ENCODE data around the gene TNS1.

The TNS1 gene

GRCh38 chr2:218009231-218009630, 6.4 kb upstream of the TNS1 start:
- no peak for DNase-seq (ENCODE audit: low read depth, low spot score)
- Histone ChIP-seq H3K36me3 (ENCODE audit: insufficient read depth, low read length) (peaks cover 8% of the 10 kb centered on the region), H3K9me3 (ENCODE audit: low read depth, low read length) (no peaks in the 10 kb centered on the region), H3K4me3 (peak overlapping the region; percentile 91), H3K27ac (peak overlapping the region; percentile 93), H3K9ac (ENCODE audit: insufficient read length) (peak overlapping the region; percentile 78)
- TF ChIP-seq FOXP2 (optimal IDR thresholded peaks at IDR 0.05; ENCODE audit: control extremely low read depth, extremely low read length, insufficient read depth) (no peak), EZH2 (IDR thresholded peaks at IDR 0.05) (no peak), POLR2AphosphoS5 (IDR thresholded peaks at IDR 0.05; ENCODE audit: borderline replicate concordance, low read depth, low read length) (no peak)

DNA sequence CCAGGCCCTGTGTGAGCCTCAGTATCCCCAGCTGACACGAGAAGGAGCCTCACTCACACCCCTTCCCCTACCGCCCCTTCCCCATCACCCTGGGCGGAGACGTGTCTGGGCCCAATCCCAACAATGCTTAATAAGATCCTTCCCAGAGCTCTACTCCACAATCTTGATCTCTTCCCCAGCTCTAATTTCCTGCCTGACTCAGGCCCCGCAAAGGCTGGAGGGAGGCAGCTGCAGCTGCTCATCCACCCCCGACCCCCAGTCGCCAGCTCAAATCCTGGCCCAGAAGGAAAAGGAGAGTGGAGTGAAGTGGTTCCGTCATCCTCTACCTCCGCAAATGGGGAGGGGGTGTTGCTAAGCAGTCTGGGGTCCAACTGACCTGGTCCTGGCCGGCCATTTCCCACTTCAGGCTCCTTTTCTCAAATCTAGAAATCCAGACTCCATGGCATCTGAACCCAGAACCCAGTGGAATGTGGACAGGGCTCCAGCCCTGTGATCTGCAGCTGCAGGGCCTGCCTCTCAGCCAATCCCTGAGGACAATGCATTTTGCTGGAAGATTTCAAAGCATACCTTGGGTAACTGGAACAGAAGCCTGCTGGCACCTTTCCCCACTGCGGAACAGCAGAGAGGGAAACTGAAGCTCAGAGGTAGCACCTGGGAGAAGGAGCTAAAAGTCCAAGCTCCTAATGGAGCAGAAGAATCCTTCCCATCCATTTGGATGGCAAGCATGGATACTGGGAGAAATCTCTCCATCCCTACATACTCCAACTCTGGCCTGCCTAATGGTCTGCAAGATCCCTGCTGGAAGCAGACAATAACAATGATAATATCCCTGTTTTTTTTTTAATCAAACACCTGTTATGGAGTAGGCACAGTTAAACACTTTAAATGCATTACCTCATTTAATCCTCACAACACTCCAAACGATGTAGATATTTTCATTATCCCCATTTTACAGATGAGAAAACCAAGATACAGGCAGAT, 5.6 kb upstream of the TNS1 start:
- Histone ChIP-seq H3K4me3 (peak overlapping the region; percentile 91), H3K9me3 (ENCODE audit: low read depth, low read length) (no peaks in the 10 kb centered on the region), H3K27ac (peak overlapping the region; percentile 54), H3K9ac (ENCODE audit: insufficient read length) (no peak overlapping the region), H3K36me3 (ENCODE audit: insufficient read depth, low read length) (peaks cover 8% of the 10 kb centered on the region)
- TF ChIP-seq FOXP2 (optimal IDR thresholded peaks at IDR 0.05; ENCODE audit: control extremely low read depth, extremely low read length, insufficient read depth) (no peak), POLR2AphosphoS5 (IDR thresholded peaks at IDR 0.05; ENCODE audit: borderline replicate concordance, low read depth, low read length) (peak; percentile 47; the same call in 1 of the 2 replicates)
- no peak for DNase-seq (ENCODE audit: low read depth, low spot score)

DNA sequence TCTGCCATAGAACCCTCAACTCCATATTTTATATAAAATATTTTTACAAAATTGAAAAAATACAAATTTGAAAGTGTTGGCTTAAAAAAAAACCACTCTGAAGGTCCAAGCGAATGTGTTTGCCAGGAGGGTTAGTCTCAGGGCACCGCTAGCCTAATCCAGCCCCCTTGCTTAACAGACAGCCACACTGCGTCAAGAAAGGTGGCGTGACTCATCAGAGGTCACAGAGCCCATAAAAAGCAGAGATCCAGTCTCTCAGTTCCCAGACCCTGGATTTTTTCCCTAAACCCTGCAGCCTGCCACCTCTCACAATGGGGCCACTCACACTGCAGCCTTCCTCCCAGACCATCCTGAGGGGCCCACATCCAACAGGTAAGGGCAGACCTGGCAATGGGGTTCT, 3.9 kb upstream of the TNS1 start:
- no peak for DNase-seq (ENCODE audit: low read depth, low spot score)
- Histone ChIP-seq H3K36me3 (ENCODE audit: insufficient read depth, low read length) (peaks cover 8% of the 10 kb centered on the region), H3K27ac (peak overlapping the region; percentile 99), H3K4me3 (peak overlapping the region; percentile 23; the same call in 1 of the 2 replicates), H3K9ac (ENCODE audit: insufficient read length) (no peak overlapping the region), H3K9me3 (ENCODE audit: low read depth, low read length) (no peaks in the 10 kb centered on the region)
- TF ChIP-seq FOXP2 (optimal IDR thresholded peaks at IDR 0.05; ENCODE audit: control extremely low read depth, extremely low read length, insufficient read depth): no peak
- no peak for TF ChIP-seq EZH2 (IDR thresholded peaks at IDR 0.05)
- TF ChIP-seq POLR2AphosphoS5 (IDR thresholded peaks at IDR 0.05; ENCODE audit: borderline replicate concordance, low read depth, low read length): no peak

DNA sequence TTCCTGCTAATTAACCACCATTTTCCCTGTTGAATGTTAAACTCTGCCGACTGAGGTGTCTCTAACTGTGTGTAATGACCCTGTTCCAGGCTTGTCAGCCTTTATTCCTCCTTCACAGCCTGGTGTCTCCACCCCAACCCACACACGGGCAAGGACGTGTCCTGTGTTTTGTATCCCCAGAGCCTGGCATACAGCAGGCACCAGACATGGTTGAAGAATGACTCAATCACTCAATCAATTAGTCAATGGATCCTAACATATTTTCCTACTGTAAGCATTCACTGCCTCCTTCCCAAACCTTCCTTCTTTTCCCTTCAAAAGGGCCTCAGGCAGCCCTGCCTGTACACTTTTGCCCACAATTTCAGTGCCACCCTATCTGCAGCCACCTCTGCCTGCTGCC, 2.7 kb upstream of the TNS1 start:
- Histone ChIP-seq H3K36me3 (ENCODE audit: insufficient read depth, low read length) (peaks cover 8% of the 10 kb centered on the region), H3K9me3 (ENCODE audit: low read depth, low read length) (no peaks in the 10 kb centered on the region), H3K9ac (ENCODE audit: insufficient read length) (peak overlapping the region; percentile 8), H3K4me3 (peak overlapping the region; percentile 26; the same call in 1 of the 2 replicates), H3K27ac (peak overlapping the region; percentile 99)
- no peak for TF ChIP-seq POLR2AphosphoS5 (IDR thresholded peaks at IDR 0.05; ENCODE audit: borderline replicate concordance, low read depth, low read length)
- TF ChIP-seq FOXP2 (optimal IDR thresholded peaks at IDR 0.05; ENCODE audit: control extremely low read depth, extremely low read length, insufficient read depth): no peak
- no peak for TF ChIP-seq EZH2 (IDR thresholded peaks at IDR 0.05)
- no peak for DNase-seq (ENCODE audit: low read depth, low spot score)

GRCh38 chr2:218005028-218005427, 2.2 kb upstream of the TNS1 start:
- TF ChIP-seq FOXP2 (optimal IDR thresholded peaks at IDR 0.05; ENCODE audit: control extremely low read depth, extremely low read length, insufficient read depth) (no peak), POLR2AphosphoS5 (IDR thresholded peaks at IDR 0.05; ENCODE audit: borderline replicate concordance, low read depth, low read length) (peak; percentile 37), EZH2 (IDR thresholded peaks at IDR 0.05) (no peak)
- Histone ChIP-seq H3K9ac (ENCODE audit: insufficient read length) (no peak overlapping the region), H3K9me3 (ENCODE audit: low read depth, low read length) (no peaks in the 10 kb centered on the region), H3K4me3 (peak overlapping the region; percentile 26; the same call in 1 of the 2 replicates), H3K27ac (peak overlapping the region; percentile 99), H3K36me3 (ENCODE audit: insufficient read depth, low read length) (peaks cover 8% of the 10 kb centered on the region)
- no peak for DNase-seq (ENCODE audit: low read depth, low spot score)

- TF ChIP-seq EZH2 (IDR thresholded peaks at IDR 0.05) (no peak), POLR2AphosphoS5 (IDR thresholded peaks at IDR 0.05; ENCODE audit: borderline replicate concordance, low read depth, low read length) (no peak), FOXP2 (optimal IDR thresholded peaks at IDR 0.05; ENCODE audit: control extremely low read depth, extremely low read length, insufficient read depth) (no peak)
- H3K27ac ChIP-seq: peak overlapping the region; percentile 99
- H3K9me3 ChIP-seq (ENCODE audit: low read depth, low read length): no peaks in the 10 kb centered on the region
- peak overlapping the region; percentile 70 for H3K4me3 ChIP-seq
- peak overlapping the region; percentile 72 for H3K9ac ChIP-seq (ENCODE audit: insufficient read length)
- no peak for DNase-seq (ENCODE audit: low read depth, low spot score)
- H3K36me3 ChIP-seq (ENCODE audit: insufficient read depth, low read length): peaks cover 14% of the 10 kb centered on the region
These were observed 1.2 kb upstream of the TNS1 start for GRCh38 chr2:218003981-218004419.

- Histone ChIP-seq H3K27ac (peak overlapping the region; percentile 99), H3K9ac (ENCODE audit: insufficient read length) (peak overlapping the region; percentile 78), H3K4me3 (peak overlapping the region; percentile 80), H3K9me3 (ENCODE audit: low read depth, low read length) (no peaks in the 10 kb centered on the region), H3K36me3 (ENCODE audit: insufficient read depth, low read length) (peaks cover 15% of the 10 kb centered on the region)
- DNase-seq (ENCODE audit: low read depth, low spot score): no peak
- TF ChIP-seq POLR2AphosphoS5 (IDR thresholded peaks at IDR 0.05; ENCODE audit: borderline replicate concordance, low read depth, low read length) (peak; percentile 67), EZH2 (IDR thresholded peaks at IDR 0.05) (no peak), FOXP2 (optimal IDR thresholded peaks at IDR 0.05; ENCODE audit: control extremely low read depth, extremely low read length, insufficient read depth) (no peak)
These were observed 618 bp upstream of the TNS1 start for GRCh38 chr2:218003281-218003944.

Measured in SK-N-MC (cell line).